GM23248 (cell line): Measurements from ENCODE around the gene LRMDA.

ENCODE experiments used
- EZH2 ChIP-seq: fragments of 200-600 bp; sonication (generic); IDR thresholded peaks from 2 replicates; pipeline ENCODE4 v1.6.1; 2018; ENCODE audit warnings: antibody characterized with exemption, mild to moderate bottlenecking; ENCODE audit not compliant: insufficient read depth, poor library complexity, severe bottlenecking
- EZH2phosphoT487 ChIP-seq: fragments of 200-600 bp; sonication (generic); IDR thresholded peaks from 2 replicates; pipeline ENCODE4 v1.6.1; 2018; ENCODE audit warnings: antibody characterized with exemption, moderate library complexity, mild to moderate bottlenecking, low read depth; ENCODE audit not compliant: insufficient read depth

DNA sequence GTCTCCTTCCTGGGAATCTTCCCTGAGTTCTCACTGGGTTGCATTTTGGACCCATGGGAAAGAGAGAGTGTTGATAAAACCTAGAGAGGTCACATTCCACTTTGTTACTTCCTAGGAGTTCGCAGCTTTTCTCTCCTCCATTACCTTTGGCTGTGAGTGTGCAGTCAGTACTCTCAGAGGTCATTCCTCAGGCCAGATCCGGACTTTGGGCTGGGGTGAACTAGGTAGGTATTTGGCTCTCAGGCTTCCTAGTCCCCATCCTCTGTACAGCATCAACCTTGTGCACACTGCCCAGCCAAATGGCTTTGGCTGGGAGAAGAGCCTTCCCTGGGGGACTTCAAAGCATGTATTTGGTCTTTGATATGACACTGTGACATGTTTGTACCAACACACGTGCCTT is 508.1 kb downstream of the LRMDA start:
- TF ChIP-seq EZH2 (no peak), EZH2phosphoT487 (no peak)
